ENCODE measurements around the gene EFEMP1. TPM values are rescaled to one million over a fixed set of nuclear protein-coding genes. Genes with fewer than 3 reads are reported as not detected.
A peak's percentile ranks its signal among the peaks of the same experiment; 100 is the strongest.

EFEMP1 gene
- total RNA-seq, 2 donors from 2014 or later, result 25.1 to 129 TPM

DNA sequence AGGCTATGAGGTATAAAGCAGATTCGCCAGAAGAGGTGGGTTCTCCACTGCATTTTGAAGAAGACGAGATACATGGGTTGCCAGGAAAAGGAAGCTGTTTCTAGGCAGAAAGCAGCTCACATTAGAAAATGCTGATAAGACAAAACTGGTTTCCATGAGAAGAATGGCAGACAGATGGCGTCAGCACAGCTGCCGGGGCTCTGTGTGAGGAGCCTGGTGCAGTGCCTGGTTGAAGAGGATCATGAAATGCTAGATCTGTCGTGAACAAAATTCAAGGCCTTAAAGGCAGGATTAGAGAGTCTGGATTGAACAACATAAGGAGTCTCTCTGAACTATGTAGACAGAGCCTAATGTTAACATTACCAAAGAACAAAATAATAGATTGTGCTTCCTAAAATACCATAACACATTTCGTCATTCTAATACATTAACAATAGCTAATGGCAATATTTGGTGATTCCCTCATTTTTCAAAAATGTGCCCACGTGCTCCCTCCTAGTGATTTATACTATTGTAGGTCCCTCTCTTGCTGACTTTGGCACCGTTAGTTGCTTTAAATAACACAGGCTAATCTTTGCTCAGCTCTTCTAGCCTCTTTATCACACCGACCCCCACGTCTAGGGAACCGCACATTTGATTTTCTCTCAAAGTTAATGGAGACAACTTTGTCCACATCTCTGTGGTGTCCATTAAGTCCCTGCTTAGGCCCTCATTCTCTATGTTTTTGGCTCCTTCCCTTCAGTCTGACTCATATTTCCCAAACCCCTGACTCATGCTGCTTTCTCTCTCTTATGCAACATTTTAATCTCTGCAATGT is 38.2 kb downstream of the EFEMP1 start:
- no peaks in the 10 kb centered on the region for H3K36me3 ChIP-seq (replicated peaks in 1 of 2; ENCODE audit: insufficient read depth in 1 of 2, low read depth in 2 of 2)
- H3K27ac ChIP-seq, result peak overlapping the region in 3 of 4 donors; percentile 27 to 53 (median 42)
- intact Hi-C loops (cut with DNase I), result no loop called here
- peaks cover 30% of the 10 kb centered on the region for H3K4me1 ChIP-seq
- WGBS, 2 donors, result 70% methylated on average over 11 of the region's 11 CpGs
- ATAC-seq, result peak; percentile 94
- peak in 1 of 4 donors; percentile 43 for DNase-seq
- no peaks in the 10 kb centered on the region for H3K27me3 ChIP-seq
- H3K4me3 ChIP-seq, result no peak overlapping the region
- no peak for TF ChIP-seq CTCF (IDR thresholded peaks at IDR 0.05)
- no peak for TF ChIP-seq POLR2A (IDR thresholded peaks at IDR 0.05)
- H3K9me3 ChIP-seq, result no peaks in the 10 kb centered on the region

- H3K27ac ChIP-seq, result no peak overlapping the region
- no peak for ATAC-seq
- no peaks in the 10 kb centered on the region for H3K9me3 ChIP-seq
- TF ChIP-seq CTCF (IDR thresholded peaks at IDR 0.05) (no peak), POLR2A (IDR thresholded peaks at IDR 0.05) (no peak)
- intact Hi-C loops (cut with DNase I), result no loop called here
- no peaks in the 10 kb centered on the region for H3K27me3 ChIP-seq
- 86 to 87% methylated on average over 1 of the region's 1 CpG for WGBS, 2 donors
- no peak overlapping the region for H3K4me3 ChIP-seq
- H3K36me3 ChIP-seq (replicated peaks in 1 of 2; ENCODE audit: insufficient read depth in 1 of 2, low read depth in 2 of 2), result no peaks in the 10 kb centered on the region
- DNase-seq, result no peak
- H3K4me1 ChIP-seq, result peaks cover 30% of the 10 kb centered on the region
These were observed 39.8 kb downstream of the EFEMP1 start for GRCh38 chr2:55883829-55884228.

- DNase-seq (no peak), ATAC-seq (no peak)
- no peak for TF ChIP-seq POLR2A (IDR thresholded peaks at IDR 0.05)
- TF ChIP-seq CTCF (IDR thresholded peaks at IDR 0.05), result no peak
- no peaks in the 10 kb centered on the region for H3K9me3 ChIP-seq
- H3K4me1 ChIP-seq, result peaks cover 29% of the 10 kb centered on the region
- no peaks in the 10 kb centered on the region for H3K27me3 ChIP-seq
- intact Hi-C loops (cut with DNase I), result no loop called here
- H3K27ac ChIP-seq, result no peak overlapping the region
- no peak overlapping the region for H3K4me3 ChIP-seq
- H3K36me3 ChIP-seq (replicated peaks in 1 of 2; ENCODE audit: insufficient read depth in 1 of 2, low read depth in 2 of 2), result no peaks in the 10 kb centered on the region
- 36 to 44% methylated on average over 3 of the region's 3 CpGs for WGBS, 2 donors
These were observed 40.2 kb downstream of the EFEMP1 start for GRCh38 chr2:55883357-55883756.

DNA sequence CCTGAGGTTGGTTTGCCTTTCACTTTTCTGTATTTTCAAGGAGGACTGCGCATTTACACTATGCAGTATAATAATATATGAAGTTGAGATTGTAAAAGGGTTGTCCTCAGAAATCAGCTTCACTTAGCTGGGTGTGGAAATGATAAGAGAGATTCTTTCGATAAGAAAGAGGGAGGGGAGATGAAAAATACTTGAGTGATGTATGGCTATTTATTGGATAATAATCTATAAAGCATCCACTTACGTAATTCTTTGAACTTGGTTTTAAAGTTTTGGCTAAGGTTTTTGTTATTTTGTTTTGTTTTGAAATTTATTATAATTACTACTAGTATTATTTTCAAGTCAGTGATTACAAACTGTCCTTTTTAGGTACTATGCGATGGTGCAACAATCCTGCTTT is 40.6 kb downstream of the EFEMP1 start:
- Histone ChIP-seq H3K9me3 (no peaks in the 10 kb centered on the region), H3K4me1 (peaks cover 25% of the 10 kb centered on the region), H3K4me3 (no peak overlapping the region), H3K27me3 (no peaks in the 10 kb centered on the region), H3K27ac (no peak overlapping the region), H3K36me3 (replicated peaks in 1 of 2; ENCODE audit: insufficient read depth in 1 of 2, low read depth in 2 of 2) (no peaks in the 10 kb centered on the region)
- DNase-seq, result no peak
- intact Hi-C loops (cut with DNase I), result no loop called here
- TF ChIP-seq CTCF (IDR thresholded peaks at IDR 0.05) (no peak), POLR2A (IDR thresholded peaks at IDR 0.05) (no peak)
- 90% methylated on average over 4 of the region's 4 CpGs for WGBS, 2 donors
- no peak for ATAC-seq
